ENCODE measurements around the gene ZNF593OS.

ZNF593OS gene

GRCh38 chr1:26160527-26161414 is 10.9 kb downstream of the ZNF593OS start:
- DNase-seq = no peak

GRCh38 chr1:26159743-26160039 is 11.9 kb downstream of the ZNF593OS start:
- no peak for DNase-seq

- DNase-seq = no peak
These were observed 12.5 kb downstream of the ZNF593OS start, which contains the start of gene FAM110D for GRCh38 chr1:26158908-26159742. Gene FAM110D (plus strand): TSS chr1:26159079. CDS start chr1:26161292, 2,213 bp downstream.

GRCh38 chr1:26158271-26158907 is 13.2 kb downstream of the ZNF593OS start:
- DNase-seq = no peak

GRCh38 chr1:26156285-26157038 is 15.2 kb downstream of the ZNF593OS start:
- peak in 12 of 56 donors; percentile 7 to 41 (median 27) for DNase-seq

- DNase-seq = no peak
These were observed 16.0 kb downstream of the ZNF593OS start for GRCh38 chr1:26155370-26156284.

- no peak for DNase-seq
These were observed 16.9 kb downstream of the ZNF593OS start for GRCh38 chr1:26154750-26155149.

GRCh38 chr1:26153966-26154532 is 17.6 kb downstream of the ZNF593OS start:
- no peak for DNase-seq

- DNase-seq = no peak
These were observed 22.7 kb downstream of the ZNF593OS start for GRCh38 chr1:26148887-26149286.

- no peak for DNase-seq
These were observed 25.7 kb downstream of the ZNF593OS start for GRCh38 chr1:26145960-26146294.

- DNase-seq = peak in 43 of 56 donors; percentile 21 to 90 (median 58)
These were observed 26.3 kb downstream of the ZNF593OS start for GRCh38 chr1:26145041-26145959.

GRCh38 chr1:26142159-26142558 is 29.5 kb downstream of the ZNF593OS start:
- no peak for DNase-seq

- no peak for DNase-seq
These were observed 32.6 kb downstream of the ZNF593OS start for GRCh38 chr1:26138974-26139558.

GRCh38 chr1:26134466-26134865 is 37.2 kb downstream of the ZNF593OS start:
- no peak for DNase-seq

GRCh38 chr1:26132834-26133167 is 38.8 kb downstream of the ZNF593OS start:
- DNase-seq = no peak

GRCh38 chr1:26132128-26132833 is 39.4 kb downstream of the ZNF593OS start:
- DNase-seq = no peak

GRCh38 chr1:26130695-26131094 is 40.9 kb downstream of the ZNF593OS start:
- DNase-seq = no peak

- no peak for DNase-seq
These were observed 41.9 kb downstream of the ZNF593OS start for GRCh38 chr1:26129778-26130177.

Data from amygdala (tissue), 56 donors.